Measurements from ENCODE around the gene KLHL28. TPM values are rescaled to one million over a fixed set of nuclear protein-coding genes. Genes with fewer than 3 reads are reported as not detected.

The KLHL28 gene
- total RNA-seq, 4 donors from 2014 or later, result 10.0 to 18.4 (median 11.6) TPM

GRCh38 chr14:44966601-44967336 is 5.0 kb upstream of the KLHL28 start:
- Histone ChIP-seq H3K4me1 (peaks cover 0 to 56% (median 20%) of the 10 kb centered on the region in 4 donors), H3K4me3 (peak overlapping the region in 2 of 4 donors; percentile 11 to 83), H3K27me3 (no peaks in the 10 kb centered on the region), H3K27ac (no peak overlapping the region), H3K36me3 (peaks cover 0 to 20% (median 0%) of the 10 kb centered on the region in 3 donors), H3K9me3 (peaks cover 0 to 11% (median 0%) of the 10 kb centered on the region in 4 donors)
- 58 to 61% methylated on average over 4 of the region's 4 CpGs for WGBS, 2 donors
- TF ChIP-seq CTCF (IDR thresholded peaks at IDR 0.05), result no peak
- no peak for TF ChIP-seq POLR2A (IDR thresholded peaks at IDR 0.05)
- no peak for TF ChIP-seq EP300 (IDR thresholded peaks at IDR 0.05)
- DNase-seq (ENCODE audit: low spot score in 2 of 2), result no peak

GRCh38 chr14:44963775-44964380 is 2.1 kb upstream of the KLHL28 start:
- 8 to 15% methylated on average over 7 of the region's 7 CpGs for WGBS, 2 donors
- H3K4me3 ChIP-seq, result peak overlapping the region; percentile 75 to 94 (median 88)
- H3K9me3 ChIP-seq, result no peaks in the 10 kb centered on the region
- no peaks in the 10 kb centered on the region for H3K27me3 ChIP-seq
- DNase-seq (ENCODE audit: low spot score in 2 of 2), result no peak
- TF ChIP-seq CTCF (IDR thresholded peaks at IDR 0.05) (no peak), POLR2A (IDR thresholded peaks at IDR 0.05) (no peak), EP300 (IDR thresholded peaks at IDR 0.05) (no peak)
- peaks cover 0 to 1% (median 0%) of the 10 kb centered on the region in 3 donors for H3K36me3 ChIP-seq
- peak overlapping the region in 2 of 4 donors; percentile 88 to 93 for H3K27ac ChIP-seq
- peaks cover 0 to 74% (median 25%) of the 10 kb centered on the region in 4 donors for H3K4me1 ChIP-seq

- H3K4me1 ChIP-seq, result peaks cover 0 to 79% (median 27%) of the 10 kb centered on the region in 4 donors
- 3 to 10% methylated on average over 13 of the region's 13 CpGs for WGBS, 2 donors
- no peak for TF ChIP-seq EP300 (IDR thresholded peaks at IDR 0.05)
- TF ChIP-seq CTCF (IDR thresholded peaks at IDR 0.05), result no peak
- TF ChIP-seq POLR2A (IDR thresholded peaks at IDR 0.05), result no peak
- H3K36me3 ChIP-seq, result no peaks in the 10 kb centered on the region
- no peak for DNase-seq (ENCODE audit: low spot score in 2 of 2)
- H3K27ac ChIP-seq, result peak overlapping the region in 3 of 4 donors; percentile 86 to 93 (median 88)
- no peaks in the 10 kb centered on the region for H3K27me3 ChIP-seq
- no peaks in the 10 kb centered on the region for H3K9me3 ChIP-seq
- peak overlapping the region; percentile 75 to 94 (median 88) for H3K4me3 ChIP-seq
Observed at GRCh38 chr14:44963044-44963528, 1.3 kb upstream of the KLHL28 start.

GRCh38 chr14:44962334-44963043 is 742 bp upstream of the KLHL28 start:
- TF ChIP-seq EP300 (IDR thresholded peaks at IDR 0.05) (no peak), CTCF (IDR thresholded peaks at IDR 0.05) (no peak), POLR2A (IDR thresholded peaks at IDR 0.05) (no peak)
- 1 to 4% methylated on average over 39 of the region's 39 CpGs for WGBS, 2 donors
- H3K27me3 ChIP-seq, result no peaks in the 10 kb centered on the region
- peak overlapping the region; percentile 79 to 93 (median 87) for H3K27ac ChIP-seq
- no peaks in the 10 kb centered on the region for H3K9me3 ChIP-seq
- no peaks in the 10 kb centered on the region for H3K36me3 ChIP-seq
- peak in 1 of 2 donors; percentile 11 for DNase-seq (ENCODE audit: low spot score in 2 of 2)
- peaks cover 0 to 79% (median 24%) of the 10 kb centered on the region in 4 donors for H3K4me1 ChIP-seq
- peak overlapping the region; percentile 75 to 94 (median 88) for H3K4me3 ChIP-seq
